ENCODE measurements around the gene CLDN12.

- TF ChIP-seq CTCF (IDR thresholded peaks at IDR 0.05) = no peak
- no peak for TF ChIP-seq EZH2 (IDR thresholded peaks at IDR 0.05; ENCODE audit: borderline replicate concordance, insufficient read depth, low read depth, low read length, poor library complexity, severe bottlenecking)
These were observed 58.0 kb downstream of the CLDN12 start for GRCh38 chr7:90461219-90461618.
